Skeletal muscle cell (primary cell): ENCODE results near the gene EGFR.

Experiments used
- DNase-seq: peaks from one replicate; pipeline ENCODE4 v3.0.0-alpha.2; 2010; ENCODE audit warnings: low read depth
- H3K4me3 ChIP-seq: 2 replicates; pipeline ENCODE4 v1.5.1; 2011; ENCODE audit warnings: low read depth, mild to moderate bottlenecking, control low read depth, low read length, moderate library complexity

The EGFR gene

GRCh38 chr7:55191161-55191925, 172.5 kb downstream of the EGFR start:
- DNase-seq = no peak
- H3K4me3 ChIP-seq = no peak overlapping the region

GRCh38 chr7:55191926-55192692, 173.3 kb downstream of the EGFR start:
- H3K4me3 ChIP-seq = no peak overlapping the region

GRCh38 chr7:55192723-55193122, 173.9 kb downstream of the EGFR start:
- no peak overlapping the region for H3K4me3 ChIP-seq
- DNase-seq = peak; percentile 62

More at GRCh38 chr7:55191926-55192692, 173.3 kb downstream of the EGFR start:
- DNase-seq = no peak

GRCh38 chr7:55193245-55193644, 174.4 kb downstream of the EGFR start:
- DNase-seq = no peak
- H3K4me3 ChIP-seq = no peak overlapping the region

GRCh38 chr7:55194522-55194921, 175.7 kb downstream of the EGFR start:
- no peak for DNase-seq
- H3K4me3 ChIP-seq = no peak overlapping the region

- DNase-seq = no peak
- no peak overlapping the region for H3K4me3 ChIP-seq
Measured at GRCh38 chr7:55198634-55199392, 180.0 kb downstream of the EGFR start.

GRCh38 chr7:55199418-55199817, 180.6 kb downstream of the EGFR start:
- no peak for DNase-seq
- H3K4me3 ChIP-seq = no peak overlapping the region

GRCh38 chr7:55200441-55200840, 181.6 kb downstream of the EGFR start:
- no peak for DNase-seq
- no peak overlapping the region for H3K4me3 ChIP-seq

- no peak for DNase-seq
- no peak overlapping the region for H3K4me3 ChIP-seq
Measured at GRCh38 chr7:55202150-55202913, 183.5 kb downstream of the EGFR start.

GRCh38 chr7:55203300-55203699, 184.5 kb downstream of the EGFR start:
- no peak overlapping the region for H3K4me3 ChIP-seq
- no peak for DNase-seq

- no peak overlapping the region for H3K4me3 ChIP-seq
- no peak for DNase-seq
Measured at GRCh38 chr7:55205124-55205955, 186.5 kb downstream of the EGFR start.

GRCh38 chr7:55206235-55207029, 187.6 kb downstream of the EGFR start:
- H3K4me3 ChIP-seq = no peak overlapping the region
- no peak for DNase-seq

- no peak overlapping the region for H3K4me3 ChIP-seq
- DNase-seq = no peak
Measured at GRCh38 chr7:55207436-55208125, 188.8 kb downstream of the EGFR start.

GRCh38 chr7:55209366-55209765, 190.5 kb downstream of the EGFR start:
- no peak for DNase-seq
- no peak overlapping the region for H3K4me3 ChIP-seq

- no peak for DNase-seq
- no peak overlapping the region for H3K4me3 ChIP-seq
Measured at GRCh38 chr7:55210176-55210575, 191.4 kb downstream of the EGFR start.

- no peak overlapping the region for H3K4me3 ChIP-seq
- no peak for DNase-seq
Measured at GRCh38 chr7:55210716-55211115, 191.9 kb downstream of the EGFR start.

- no peak overlapping the region for H3K4me3 ChIP-seq
- no peak for DNase-seq
Measured at GRCh38 chr7:55211726-55212125, 192.9 kb downstream of the EGFR start.
